ENCODE data around the gene SPATS2.

SPATS2 gene

GRCh38 chr12:49336645-49337584 is 30.3 kb upstream of the SPATS2 start, which contains the start of gene C1QL4:
Gene C1QL4 (minus strand): TSS chr12:49337188. CDS start chr12:49336477, 711 bp downstream.
- H3K4me3 ChIP-seq (ENCODE audit: extremely low read depth, insufficient read depth, low read length, poor library complexity, severe bottlenecking), result peak within 1 kb of the TSS; percentile 25
- H3K4me1 ChIP-seq (ENCODE audit: control insufficient read depth, insufficient read depth, low read length, poor library complexity, severe bottlenecking), result no peaks in the 10 kb centered on the region
- H3K27ac ChIP-seq (ENCODE audit: low read depth, low read length, severe bottlenecking), result no peak within 1 kb of the TSS
- peaks cover 7% of the 10 kb centered on the region for H3K36me3 ChIP-seq (ENCODE audit: control insufficient read depth, insufficient read depth, low read length)
- H3K9me3 ChIP-seq (ENCODE audit: control insufficient read depth, low read length), result no peaks in the 10 kb centered on the region
- WGBS, 2 experiments (ENCODE audit: insufficient coverage in 2 of 2), result 4% methylated on average over 26 to 36 of the region's 65 CpGs

- Histone ChIP-seq H3K36me3 (ENCODE audit: control insufficient read depth, insufficient read depth, low read length) (no peaks in the 10 kb centered on the region), H3K4me3 (ENCODE audit: extremely low read depth, insufficient read depth, low read length, poor library complexity, severe bottlenecking) (no peak overlapping the region), H3K4me1 (ENCODE audit: control insufficient read depth, insufficient read depth, low read length, poor library complexity, severe bottlenecking) (no peaks in the 10 kb centered on the region), H3K27ac (ENCODE audit: low read depth, low read length, severe bottlenecking) (no peak overlapping the region), H3K9me3 (ENCODE audit: control insufficient read depth, low read length) (no peaks in the 10 kb centered on the region)
- 0 to 34% methylated on average over 2 of the region's 6 CpGs for WGBS, 2 experiments (ENCODE audit: insufficient coverage in 2 of 2)
Measured at GRCh38 chr12:49338830-49339463, 28.3 kb upstream of the SPATS2 start.

GRCh38 chr12:49339464-49339861 is 27.8 kb upstream of the SPATS2 start:
- H3K27ac ChIP-seq (ENCODE audit: low read depth, low read length, severe bottlenecking), result no peak overlapping the region
- H3K9me3 ChIP-seq (ENCODE audit: control insufficient read depth, low read length), result no peaks in the 10 kb centered on the region
- H3K36me3 ChIP-seq (ENCODE audit: control insufficient read depth, insufficient read depth, low read length), result no peaks in the 10 kb centered on the region
- WGBS, 2 experiments (ENCODE audit: insufficient coverage in 2 of 2), result 28 to 33% methylated on average over 1 to 5 of the region's 5 CpGs
- H3K4me1 ChIP-seq (ENCODE audit: control insufficient read depth, insufficient read depth, low read length, poor library complexity, severe bottlenecking), result no peaks in the 10 kb centered on the region
- H3K4me3 ChIP-seq (ENCODE audit: extremely low read depth, insufficient read depth, low read length, poor library complexity, severe bottlenecking), result no peak overlapping the region

- Histone ChIP-seq H3K27ac (ENCODE audit: low read depth, low read length, severe bottlenecking) (no peak overlapping the region), H3K4me1 (ENCODE audit: control insufficient read depth, insufficient read depth, low read length, poor library complexity, severe bottlenecking) (no peaks in the 10 kb centered on the region)
Measured at GRCh38 chr12:49340095-49340870, 27.0 kb upstream of the SPATS2 start.

GRCh38 chr12:49340971-49341776 is 26.1 kb upstream of the SPATS2 start:
- no peak overlapping the region for H3K27ac ChIP-seq (ENCODE audit: low read depth, low read length, severe bottlenecking)
- 22 to 26% methylated on average over 11 to 13 of the region's 14 CpGs for WGBS, 2 experiments (ENCODE audit: insufficient coverage in 2 of 2)
- no peak overlapping the region for H3K4me3 ChIP-seq (ENCODE audit: extremely low read depth, insufficient read depth, low read length, poor library complexity, severe bottlenecking)
- peaks cover 6% of the 10 kb centered on the region for H3K4me1 ChIP-seq (ENCODE audit: control insufficient read depth, insufficient read depth, low read length, poor library complexity, severe bottlenecking)
- no peaks in the 10 kb centered on the region for H3K9me3 ChIP-seq (ENCODE audit: control insufficient read depth, low read length)
- H3K36me3 ChIP-seq (ENCODE audit: control insufficient read depth, insufficient read depth, low read length), result no peaks in the 10 kb centered on the region

More at GRCh38 chr12:49340095-49340870, 27.0 kb upstream of the SPATS2 start:
- H3K4me3 ChIP-seq (ENCODE audit: extremely low read depth, insufficient read depth, low read length, poor library complexity, severe bottlenecking), result no peak overlapping the region
- no peaks in the 10 kb centered on the region for H3K36me3 ChIP-seq (ENCODE audit: control insufficient read depth, insufficient read depth, low read length)
- no peaks in the 10 kb centered on the region for H3K9me3 ChIP-seq (ENCODE audit: control insufficient read depth, low read length)
- 40 to 54% methylated on average over 3 to 4 of the region's 6 CpGs for WGBS, 2 experiments (ENCODE audit: insufficient coverage in 2 of 2)

GRCh38 chr12:49341777-49342065 is 25.5 kb upstream of the SPATS2 start:
- Histone ChIP-seq H3K9me3 (ENCODE audit: control insufficient read depth, low read length) (no peaks in the 10 kb centered on the region), H3K36me3 (ENCODE audit: control insufficient read depth, insufficient read depth, low read length) (no peaks in the 10 kb centered on the region), H3K4me3 (ENCODE audit: extremely low read depth, insufficient read depth, low read length, poor library complexity, severe bottlenecking) (peak overlapping the region; percentile 50), H3K27ac (ENCODE audit: low read depth, low read length, severe bottlenecking) (no peak overlapping the region), H3K4me1 (ENCODE audit: control insufficient read depth, insufficient read depth, low read length, poor library complexity, severe bottlenecking) (peaks cover 11% of the 10 kb centered on the region)
- WGBS, 2 experiments (ENCODE audit: insufficient coverage in 2 of 2), result 7 to 8% methylated on average over 20 to 21 of the region's 21 CpGs

GRCh38 chr12:49342066-49342913 is 25.0 kb upstream of the SPATS2 start:
- no peaks in the 10 kb centered on the region for H3K9me3 ChIP-seq (ENCODE audit: control insufficient read depth, low read length)
- peak overlapping the region; percentile 50 for H3K4me3 ChIP-seq (ENCODE audit: extremely low read depth, insufficient read depth, low read length, poor library complexity, severe bottlenecking)
- 0% methylated on average over 43 to 45 of the region's 58 CpGs for WGBS, 2 experiments (ENCODE audit: insufficient coverage in 2 of 2)
- no peak overlapping the region for H3K27ac ChIP-seq (ENCODE audit: low read depth, low read length, severe bottlenecking)
- H3K36me3 ChIP-seq (ENCODE audit: control insufficient read depth, insufficient read depth, low read length), result no peaks in the 10 kb centered on the region
- peaks cover 16% of the 10 kb centered on the region for H3K4me1 ChIP-seq (ENCODE audit: control insufficient read depth, insufficient read depth, low read length, poor library complexity, severe bottlenecking)

GRCh38 chr12:49342914-49343731 is 24.1 kb upstream of the SPATS2 start:
- H3K4me1 ChIP-seq (ENCODE audit: control insufficient read depth, insufficient read depth, low read length, poor library complexity, severe bottlenecking), result peaks cover 20% of the 10 kb centered on the region
- H3K9me3 ChIP-seq (ENCODE audit: control insufficient read depth, low read length), result no peaks in the 10 kb centered on the region
- WGBS, 2 experiments (ENCODE audit: insufficient coverage in 2 of 2), result 1% methylated on average over 15 to 30 of the region's 33 CpGs
- no peaks in the 10 kb centered on the region for H3K36me3 ChIP-seq (ENCODE audit: control insufficient read depth, insufficient read depth, low read length)
- H3K4me3 ChIP-seq (ENCODE audit: extremely low read depth, insufficient read depth, low read length, poor library complexity, severe bottlenecking), result peak overlapping the region; percentile 50
- no peak overlapping the region for H3K27ac ChIP-seq (ENCODE audit: low read depth, low read length, severe bottlenecking)

GRCh38 chr12:49344486-49345050 is 22.7 kb upstream of the SPATS2 start:
- Histone ChIP-seq H3K9me3 (ENCODE audit: control insufficient read depth, low read length) (no peaks in the 10 kb centered on the region), H3K4me1 (ENCODE audit: control insufficient read depth, insufficient read depth, low read length, poor library complexity, severe bottlenecking) (peaks cover 22% of the 10 kb centered on the region), H3K4me3 (ENCODE audit: extremely low read depth, insufficient read depth, low read length, poor library complexity, severe bottlenecking) (no peak overlapping the region), H3K36me3 (ENCODE audit: control insufficient read depth, insufficient read depth, low read length) (no peaks in the 10 kb centered on the region), H3K27ac (ENCODE audit: low read depth, low read length, severe bottlenecking) (no peak overlapping the region)
- WGBS, 2 experiments (ENCODE audit: insufficient coverage in 2 of 2), result 2 to 17% methylated on average over 2 to 6 of the region's 15 CpGs

Measured in mesodermal cell (in vitro differentiated cells).